K562 (cell line): Measurements from ENCODE around the gene PKHD1. TPM values are rescaled to one million over a fixed set of nuclear protein-coding genes. Genes with fewer than 3 reads are reported as not detected.

ENCODE experiments used
- ATAC-seq: fragments of 200-7000 bp; cut with Tn5 transposase; 3 replicates; pipeline ENCODE4 v1.9.1; 2020; ENCODE audit warnings: moderate library complexity
- BruUV-seq: library from RNA; stranded (reverse); fragments of 400-500 nt; replicated peaks from 2 replicates; lab custom pipeline; 2021; lab: Mats Ljungman, UMichigan
- CTCF ChIA-PET: fragments of 300-600 bp; formaldehyde crosslinking; extraction: SDS; loops from one replicate; lab custom pipeline; 2021; ENCODE audit warnings: low intra/inter-chr PET ratio; lab: Yijun Ruan, JAX
- POLR2A ChIA-PET: fragments of 300-600, 350-650 bp; sonication (Branson Sonifier 250); formaldehyde crosslinking; extraction: SDS; loops from one replicate; lab custom pipeline; 2021; ENCODE audit warnings: antibody characterized with exemption, inconsistent platforms; lab: Yijun Ruan, JAX
- DNase-seq, 4 experiments: peaks; one replicate each; pipeline versions ENCODE4 v3.0.0 to v3.0.0-alpha.2; 2011 to 2018; ENCODE audit warnings: low spot score in 3 of 4, mixed read lengths in 3 of 4; ENCODE audit errors: extremely low read depth in 1 of 4
- FAIRE-seq: peaks from 2 replicates; lab custom pipeline; 2011; peaks lifted over from hg19 to GRCh38; lab: Jason Lieb, UNC
- H2AFZ ChIP-seq: 2 replicates; pipeline ENCODE4 v1.6.0; 2011; ENCODE audit warnings: low read depth, low read length, control low read depth, inconsistent platforms
- H3K27ac ChIP-seq: fragments of 200-600 bp; 3 replicates; pipeline ENCODE4 v1.8.0; 2011; ENCODE audit warnings: low read depth, mild to moderate bottlenecking, control low read depth, inconsistent platforms, low read length, moderate library complexity, mixed read lengths; ENCODE audit errors: extremely low read depth
- H3K27me3 ChIP-seq, 2 experiments: fragments of 300-600 bp in 1 of 2; 2 replicates in 1 of 2; 3 replicates in 1 of 2; pipeline versions ENCODE4 v1.6.0 to v1.8.0; 2011; ENCODE audit warnings: inconsistent platforms in 2 of 2, low read length in 2 of 2, mild to moderate bottlenecking in 1 of 2, mixed read lengths in 1 of 2, moderate library complexity in 1 of 2; ENCODE audit not compliant: control insufficient read depth in 2 of 2, insufficient read depth in 2 of 2
- H3K36me3 ChIP-seq: fragments of 300-600 bp; 3 replicates; pipeline ENCODE4 v1.8.0; 2011; ENCODE audit warnings: mild to moderate bottlenecking, low read length, inconsistent platforms; ENCODE audit not compliant: control insufficient read depth, insufficient read depth
- H3K4me1 ChIP-seq, 2 experiments: fragments of 200-600 bp in 1 of 2; replicated peaks in 1 of 2; 2 replicates in 1 of 2; 3 replicates in 1 of 2; pipeline versions ENCODE4 v1.5.1 to v1.8.0; 2011; ENCODE audit warnings: inconsistent platforms in 2 of 2, low read length in 2 of 2, mild to moderate bottlenecking in 1 of 2, mixed read lengths in 1 of 2, moderate library complexity in 1 of 2; ENCODE audit not compliant: control insufficient read depth in 2 of 2, insufficient read depth in 2 of 2
- H3K4me2 ChIP-seq: 2 replicates; pipeline ENCODE4 v1.6.1; 2011; ENCODE audit warnings: low read length, control low read depth, inconsistent platforms, mixed read lengths; ENCODE audit not compliant: insufficient read depth
- H3K4me3 ChIP-seq: fragments of 200-600 bp; sonication (generic), shearing (Covaris generic); 2 replicates; pipeline ENCODE4 v1.5.1; 2016; ENCODE audit warnings: control low read depth, inconsistent platforms
- H3K79me2 ChIP-seq: fragments of 200-600 bp; 3 replicates; pipeline ENCODE4 v1.8.0; 2011; ENCODE audit warnings: low read length, inconsistent platforms; ENCODE audit not compliant: control insufficient read depth, insufficient read depth
- H3K9ac ChIP-seq, 2 experiments: 2 replicates each; pipeline versions ENCODE4 v1.6.0 to v1.6.1; 2011; ENCODE audit warnings: low read depth in 2 of 2, low read length in 2 of 2, control low read depth in 1 of 2, inconsistent platforms in 1 of 2, mild to moderate bottlenecking in 1 of 2, mixed read lengths in 1 of 2; ENCODE audit not compliant: insufficient read depth in 1 of 2
- H3K9me1 ChIP-seq: one replicate; pipeline ENCODE4 v1.6.0; 2011; ENCODE audit warnings: inconsistent platforms, mild to moderate bottlenecking, low read length, moderate library complexity; ENCODE audit not compliant: control insufficient read depth, insufficient read depth
- H3K9me3 ChIP-seq: replicated peaks from 2 replicates; pipeline ENCODE4 v1.5.1; 2011; ENCODE audit warnings: low read depth, low read length, inconsistent platforms; ENCODE audit not compliant: control insufficient read depth, insufficient read depth
- H4K20me1 ChIP-seq: replicated peaks from 2 replicates; pipeline ENCODE4 v1.6.1; 2011; ENCODE audit warnings: low read length, inconsistent platforms, mixed read lengths; ENCODE audit not compliant: control insufficient read depth, insufficient read depth
- CBX8 ChIP-seq: fragments of 200-600 bp; sonication (generic); IDR thresholded peaks from 2 replicates; pipeline ENCODE4 v1.6.1; 2012; ENCODE audit warnings: borderline replicate concordance, mixed run types, low read depth, mild to moderate bottlenecking, moderate library complexity, mixed read lengths, low read length, control low read depth, inconsistent platforms; ENCODE audit not compliant: poor library complexity, severe bottlenecking; ENCODE audit errors: extremely low read depth
- FOXA3 ChIP-seq, 2 experiments: fragments of 450-650 bp in 1 of 2; sonication (generic) in 1 of 2; formaldehyde crosslinking; IDR thresholded peaks in 1 of 2; conservative IDR thresholded peaks in 1 of 2; 2 replicates each; pipeline versions ENCODE4 v1.4.0 to v1.8.0; 2020 to 2022; ENCODE audit warnings: mild to moderate bottlenecking in 2 of 2, missing genetic modification reagents in 1 of 2
- HMGN3 ChIP-seq: IDR thresholded peaks from 2 replicates; pipeline ENCODE4 v1.6.1; 2011; ENCODE audit warnings: borderline replicate concordance, low read depth, mild to moderate bottlenecking, mixed read lengths, low read length; ENCODE audit not compliant: insufficient read length; ENCODE audit errors: extremely low read depth
- MYC ChIP-seq, 2 experiments: fragments of 250-450 bp in 1 of 2; sonication (Bioruptor Pico) in 1 of 2; IDR thresholded peaks; 2 replicates each; pipeline versions ENCODE4 v1.5.1 to v1.6.1; 2012 to 2021; ENCODE audit warnings: low read depth in 2 of 2, borderline replicate concordance in 1 of 2, improper control_type of control experiment in 1 of 2, low read length in 1 of 2, mild to moderate bottlenecking in 1 of 2, moderate library complexity in 1 of 2
- NCOR1 ChIP-seq: fragments of 450-650 bp; IDR thresholded peaks from 2 replicates; pipeline ENCODE4 v1.6.1; 2016; ENCODE audit warnings: mild to moderate bottlenecking, moderate library complexity
- NFIX ChIP-seq: fragments of 250-450 bp; sonication (Bioruptor Pico); IDR thresholded peaks from 2 replicates; pipeline ENCODE4 v1.4.0; 2020; ENCODE audit warnings: low read depth, mild to moderate bottlenecking, moderate library complexity
- PML ChIP-seq: IDR thresholded peaks from 2 replicates; pipeline ENCODE4 v1.6.1; 2012; ENCODE audit warnings: low read length, inconsistent platforms
- RHOXF2B ChIP-seq: fragments of 250-450 bp; sonication (Bioruptor Pico); conservative IDR thresholded peaks from 2 replicates; pipeline ENCODE4 v1.5.1; 2021
- ZNF282 ChIP-seq: sonication (generic); formaldehyde crosslinking; IDR thresholded peaks from 2 replicates; pipeline ENCODE4 v1.8.1; 2023; ENCODE audit warnings: missing genetic modification reagents
- ZNF3 ChIP-seq: fragments of 250-450 bp; sonication (Bioruptor Pico); IDR thresholded peaks from 2 replicates; pipeline ENCODE4 v1.5.0; 2021; ENCODE audit warnings: mild to moderate bottlenecking, moderate library complexity
- ZNF395 ChIP-seq: fragments of 200-800 bp; sonication (Bioruptor generic); IDR thresholded peaks from 2 replicates; pipeline ENCODE4 v1.6.1; 2017; ENCODE audit warnings: missing genetic modification characterization, missing compliant biosample characterization
- WGBS: fragments of 100-300 bp; shearing (Covaris generic); methylation state at CpG from one replicate; pipeline ENCODE4 v1.1.6; 2016; ENCODE audit warnings: low coverage, mixed read lengths; ENCODE audit not compliant: insufficient coverage; ENCODE audit errors: missing lambda C conversion rate; 5-methylcytosine and 5-hydroxymethylcytosine counted together
- in situ Hi-C: fragments of 300-500 bp; cut with MboI; formaldehyde crosslinking; loops from 4 replicates; pipeline ENCODE4 v1.15.0; 2018; ENCODE audit warnings: inconsistent platforms, mixed read lengths
- intact Hi-C: fragments of 100-400 bp; cut with micrococcal nuclease; formaldehyde crosslinking; loops from 2 replicates; pipeline ENCODE4 v1.14.2; 2022
- polyA plus RNA-seq, 8 experiments: library from polyadenylated mRNA; depleted of rRNA in 4 of 8; stranded (reverse) in 5 of 8; unstranded in 3 of 8; fragments of >200 nt; fragmentation: Nextera tagmentation in 2 of 8; fragmentation: Illumina TruSeq in 1 of 8; extraction: Ambion mirVana in 2 of 8; extraction: Trizol in 1 of 8; gene quantifications; 2 replicates each; pipeline versions ENCODE4 v1.2.1 to v1.2.3, GENCODE V29; 2011 to 2014; ENCODE audit warnings: inconsistent platforms in 1 of 8, missing spikeins in 1 of 8
- total RNA-seq, 7 experiments: library from RNA; depleted of rRNA in 6 of 7; stranded (reverse); fragments of >200 nt in 6 of 7; fragmentation: Illumina TruSeq in 2 of 7; extraction: Trizol in 2 of 7; gene quantifications; 2 replicates each; pipeline versions ENCODE4 v1.2.1 to v1.2.3, GENCODE V29; 2011 to 2021; ENCODE audit warnings: low replicate concordance in 1 of 7
- TF ChIP-seq, protein P1 (sequence below): fragments of 450-650 bp; IDR thresholded peaks from 2 replicates; pipeline ENCODE4 v1.7.0; 2016; ENCODE audit warnings: borderline replicate concordance
- TF ChIP-seq, protein P2 (sequence below): fragments of 250-450 bp; sonication (Bioruptor Pico); IDR thresholded peaks from 2 replicates; pipeline ENCODE4 v1.8.0; 2022; ENCODE audit warnings: moderate library complexity, mild to moderate bottlenecking, inconsistent platforms
- TF ChIP-seq, protein P3 (sequence below): fragments of 250-450 bp; sonication (Bioruptor Pico); IDR thresholded peaks from 2 replicates; pipeline ENCODE4 v1.8.0; 2022; ENCODE audit warnings: moderate library complexity, mild to moderate bottlenecking, inconsistent platforms
- TF ChIP-seq, protein P4 (sequence below): IDR thresholded peaks from 2 replicates; pipeline ENCODE4 v1.6.1; 2016; ENCODE audit warnings: missing genetic modification characterization, missing compliant biosample characterization

The PKHD1 gene
- total and polyA plus RNA-seq, 9 of the 15 experiments (the other 6 are each of a cell fraction or from before 2014, with no cell fraction given) = 0.01 to 0.04 (median 0.01) TPM; not detected in 6

GRCh38 chr6:51568771-51569170 is 518.6 kb downstream of the PKHD1 start:
- BruUV-seq = no TSS peak
- ChIA-PET CTCF (no interaction called here), POLR2A (interaction anchor here (0.6 kb wide), 1 partner anchor 773 kb away, joined by 3 read pairs; no protein-coding TSS in a partner anchor)
- no peaks in the 10 kb centered on the region for H3K9me1 ChIP-seq
- H3K9me3 ChIP-seq = no peaks in the 10 kb centered on the region
- no peak overlapping the region for H3K27ac ChIP-seq
- no peak for FAIRE-seq
- intact Hi-C loops = no loop called here
- no peak overlapping the region for H2AFZ ChIP-seq
- no peak for DNase-seq
- H3K27me3 ChIP-seq = no peaks in the 10 kb centered on the region
- WGBS = 0% methylated on average over 2 of the region's 2 CpGs
- H3K4me3 ChIP-seq = no peak overlapping the region
- no peaks in the 10 kb centered on the region for H3K36me3 ChIP-seq
- H3K4me1 ChIP-seq = no peaks in the 10 kb centered on the region
- in situ Hi-C loops = no loop called here
- H3K79me2 ChIP-seq = no peaks in the 10 kb centered on the region
- H3K4me2 ChIP-seq = no peak overlapping the region
- H3K9ac ChIP-seq = no peak overlapping the region
- no peak for ATAC-seq
- H4K20me1 ChIP-seq = no peaks in the 10 kb centered on the region
- TF ChIP-seq ZNF282 (no peak), HMGN3 (no peak), PML (no peak), RHOXF2B (CRISPR knock-in tag) (no peak), CBX8 (no peak), ZNF3 (CRISPR knock-in tag) (no peak), NCOR1 (no peak), NFIX (CRISPR knock-in tag) (no peak), MYC (IDR thresholded peaks at IDR 0.05; ENCODE audit: low read depth, low read length) (no peak), MYC (CRISPR knock-in tag; IDR thresholded peaks at IDR 0.05; ENCODE audit: borderline replicate concordance, low read depth) (no peak), FOXA3 (CRISPR knock-in tag; conservative IDR thresholded peaks at IDR 0.05 in 1 of 2, IDR thresholded peaks at IDR 0.05 in 1 of 2) (no peak), ZNF395 (no peak)
- TF ChIP-seq, protein P1, sequence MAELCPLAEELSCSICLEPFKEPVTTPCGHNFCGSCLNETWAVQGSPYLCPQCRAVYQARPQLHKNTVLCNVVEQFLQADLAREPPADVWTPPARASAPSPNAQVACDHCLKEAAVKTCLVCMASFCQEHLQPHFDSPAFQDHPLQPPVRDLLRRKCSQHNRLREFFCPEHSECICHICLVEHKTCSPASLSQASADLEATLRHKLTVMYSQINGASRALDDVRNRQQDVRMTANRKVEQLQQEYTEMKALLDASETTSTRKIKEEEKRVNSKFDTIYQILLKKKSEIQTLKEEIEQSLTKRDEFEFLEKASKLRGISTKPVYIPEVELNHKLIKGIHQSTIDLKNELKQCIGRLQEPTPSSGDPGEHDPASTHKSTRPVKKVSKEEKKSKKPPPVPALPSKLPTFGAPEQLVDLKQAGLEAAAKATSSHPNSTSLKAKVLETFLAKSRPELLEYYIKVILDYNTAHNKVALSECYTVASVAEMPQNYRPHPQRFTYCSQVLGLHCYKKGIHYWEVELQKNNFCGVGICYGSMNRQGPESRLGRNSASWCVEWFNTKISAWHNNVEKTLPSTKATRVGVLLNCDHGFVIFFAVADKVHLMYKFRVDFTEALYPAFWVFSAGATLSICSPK = no peak
- TF ChIP-seq, protein P2, sequence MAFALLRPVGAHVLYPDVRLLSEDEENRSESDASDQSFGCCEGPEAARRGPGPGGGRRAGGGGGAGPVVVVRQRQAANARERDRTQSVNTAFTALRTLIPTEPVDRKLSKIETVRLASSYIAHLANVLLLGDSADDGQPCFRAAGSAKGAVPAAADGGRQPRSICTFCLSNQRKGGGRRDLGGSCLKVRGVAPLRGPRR = no peak
- TF ChIP-seq, protein P3, sequence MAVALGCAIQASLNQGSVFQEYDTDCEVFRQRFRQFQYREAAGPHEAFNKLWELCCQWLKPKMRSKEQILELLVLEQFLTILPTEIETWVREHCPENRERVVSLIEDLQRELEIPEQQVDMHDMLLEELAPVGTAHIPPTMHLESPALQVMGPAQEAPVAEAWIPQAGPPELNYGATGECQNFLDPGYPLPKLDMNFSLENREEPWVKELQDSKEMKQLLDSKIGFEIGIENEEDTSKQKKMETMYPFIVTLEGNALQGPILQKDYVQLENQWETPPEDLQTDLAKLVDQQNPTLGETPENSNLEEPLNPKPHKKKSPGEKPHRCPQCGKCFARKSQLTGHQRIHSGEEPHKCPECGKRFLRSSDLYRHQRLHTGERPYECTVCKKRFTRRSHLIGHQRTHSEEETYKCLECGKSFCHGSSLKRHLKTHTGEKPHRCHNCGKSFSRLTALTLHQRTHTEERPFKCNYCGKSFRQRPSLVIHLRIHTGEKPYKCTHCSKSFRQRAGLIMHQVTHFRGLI (CRISPR knock-in tag) = no peak
- TF ChIP-seq, protein P4, sequence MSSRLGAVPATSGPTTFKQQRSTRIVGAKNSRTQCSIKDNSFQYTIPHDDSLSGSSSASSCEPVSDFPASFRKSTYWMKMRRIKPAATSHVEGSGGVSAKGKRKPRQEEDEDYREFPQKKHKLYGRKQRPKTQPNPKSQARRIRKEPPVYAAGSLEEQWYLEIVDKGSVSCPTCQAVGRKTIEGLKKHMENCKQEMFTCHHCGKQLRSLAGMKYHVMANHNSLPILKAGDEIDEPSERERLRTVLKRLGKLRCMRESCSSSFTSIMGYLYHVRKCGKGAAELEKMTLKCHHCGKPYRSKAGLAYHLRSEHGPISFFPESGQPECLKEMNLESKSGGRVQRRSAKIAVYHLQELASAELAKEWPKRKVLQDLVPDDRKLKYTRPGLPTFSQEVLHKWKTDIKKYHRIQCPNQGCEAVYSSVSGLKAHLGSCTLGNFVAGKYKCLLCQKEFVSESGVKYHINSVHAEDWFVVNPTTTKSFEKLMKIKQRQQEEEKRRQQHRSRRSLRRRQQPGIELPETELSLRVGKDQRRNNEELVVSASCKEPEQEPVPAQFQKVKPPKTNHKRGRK = no peak
